NCI-H524 (cell line): ENCODE results near the gene TRIM3.

ENCODE experiments used
- DNase-seq, 2 experiments: peaks; one replicate each; lab custom pipeline; 2025; lab: John Stamatoyannopoulos, UW

TRIM3 gene

GRCh38 chr11:6437993-6438392 lies 35.7 kb downstream of the TRIM3 start:
- DNase-seq: no peak

- DNase-seq: no peak
Measured at GRCh38 chr11:6437423-6437822, 36.3 kb downstream of the TRIM3 start.

GRCh38 chr11:6433998-6434660 lies 39.6 kb downstream of the TRIM3 start:
- no peak for DNase-seq

- no peak for DNase-seq
Measured at GRCh38 chr11:6431861-6432260, 41.9 kb downstream of the TRIM3 start.

GRCh38 chr11:6427516-6427915 lies 46.2 kb downstream of the TRIM3 start:
- no peak for DNase-seq

- DNase-seq: no peak
Measured at GRCh38 chr11:6420677-6421076, 53.1 kb downstream of the TRIM3 start.

- peak; percentile 52 to 68 for DNase-seq
Measured at GRCh38 chr11:6419009-6419631, 54.6 kb downstream of the TRIM3 start, which contains the start of gene APBB1. APBB1 (minus strand) TSS chr11:6419094; CDS start chr11:6411347, 7,747 bp downstream.

GRCh38 chr11:6418557-6419008 lies 55.2 kb downstream of the TRIM3 start:
- DNase-seq: no peak

- peak in 1 of 2 experiments; percentile 25 for DNase-seq
Measured at GRCh38 chr11:6417907-6418556, 55.7 kb downstream of the TRIM3 start.

- DNase-seq: no peak
Measured at GRCh38 chr11:6415797-6416196, 57.9 kb downstream of the TRIM3 start.

- no peak for DNase-seq
Measured at GRCh38 chr11:6414874-6415328, 58.8 kb downstream of the TRIM3 start.

GRCh38 chr11:6413791-6414201 lies 59.9 kb downstream of the TRIM3 start:
- DNase-seq: no peak

- DNase-seq: no peak
Measured at GRCh38 chr11:6411594-6412031, 62.1 kb downstream of the TRIM3 start.

- DNase-seq: no peak
Measured at GRCh38 chr11:6410695-6411430, 62.9 kb downstream of the TRIM3 start.

GRCh38 chr11:6406370-6406769 lies 67.4 kb downstream of the TRIM3 start:
- DNase-seq: no peak

- peak; percentile 58 to 86 for DNase-seq
Measured at GRCh38 chr11:6405846-6406245, 67.9 kb downstream of the TRIM3 start.

GRCh38 chr11:6405052-6405667 lies 68.6 kb downstream of the TRIM3 start:
- DNase-seq: peak in 1 of 2 experiments; percentile 36

- peak; percentile 5 to 50 for DNase-seq
Measured at GRCh38 chr11:6404342-6405051, 69.2 kb downstream of the TRIM3 start.

- DNase-seq: no peak
Measured at GRCh38 chr11:6403539-6403938, 70.2 kb downstream of the TRIM3 start.

- DNase-seq: no peak
Measured at GRCh38 chr11:6402561-6402981, 71.2 kb downstream of the TRIM3 start.

GRCh38 chr11:6402061-6402470 lies 71.7 kb downstream of the TRIM3 start:
- no peak for DNase-seq
